HG03103 (cell line): ENCODE data around the gene ZSCAN26.
"Not testable (repeated sequence)": the region's sequence is repeated elsewhere in the genome, so short reads cannot be mapped to it uniquely, and the experiment has no call there.

ENCODE experiments used
- ATAC-seq: cut with Tn5 transposase; IDR thresholded peaks from one replicate; pipeline ENCODE4 v1.9.1; 2021; ENCODE audit warnings: low read depth; ENCODE audit not compliant: unreplicated experiment

Gene ZSCAN26

GRCh38 chr6:28315628-28316027, 48.7 kb downstream of the ZSCAN26 start:
- no peak for ATAC-seq

GRCh38 chr6:28317866-28318265, 50.9 kb downstream of the ZSCAN26 start:
- ATAC-seq, result not testable (repeated sequence)

DNA sequence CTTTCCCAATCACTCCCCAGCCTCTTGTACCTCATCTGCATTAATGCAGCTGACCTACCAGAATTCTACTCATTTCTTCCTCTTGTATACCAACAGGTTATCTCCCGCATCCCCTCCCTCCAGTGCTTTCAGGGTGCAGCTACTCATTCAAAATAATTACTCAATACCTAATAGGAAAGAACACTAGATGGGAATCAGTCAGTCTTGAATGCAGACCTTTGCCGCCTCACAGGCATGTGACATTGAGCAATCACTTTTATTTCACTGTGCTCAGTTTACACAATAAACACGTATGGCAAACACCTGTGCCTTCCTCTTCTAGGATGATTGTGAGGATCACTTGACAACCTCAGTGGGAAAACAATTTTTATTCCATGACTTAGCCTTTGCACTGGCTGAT, 55.7 kb downstream of the ZSCAN26 start:
- no peak for ATAC-seq

- no peak for ATAC-seq
Measured at GRCh38 chr6:28323813-28324424, 57.0 kb downstream of the ZSCAN26 start.

DNA sequence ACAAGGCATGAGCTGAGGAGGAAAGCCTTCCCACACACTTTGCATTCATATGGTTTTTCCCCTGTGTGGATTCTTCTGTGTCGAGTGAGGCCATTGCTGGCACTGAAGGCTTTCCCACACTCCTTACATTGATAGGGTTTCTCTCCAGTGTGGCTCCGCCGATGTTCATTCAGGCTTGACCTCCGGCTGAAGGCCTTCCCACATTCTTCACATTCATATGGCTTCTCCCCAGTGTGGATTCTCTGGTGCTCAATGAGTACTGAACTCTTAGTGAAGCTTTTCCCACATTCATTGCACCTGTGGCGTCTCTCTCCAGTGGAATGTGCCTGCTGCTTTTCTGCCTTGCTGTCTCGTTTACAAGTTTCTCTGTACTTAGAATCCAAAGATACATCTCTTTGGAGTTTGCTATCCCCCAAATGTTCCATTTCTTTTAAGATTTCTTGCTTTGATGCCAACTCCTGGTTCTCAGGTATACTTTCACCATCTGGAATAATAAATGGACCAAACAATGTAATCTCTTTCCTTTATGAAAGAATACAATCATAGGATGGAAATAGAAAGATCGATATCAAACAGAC, 59.5 kb downstream of the ZSCAN26 start:
- no peak for ATAC-seq
